Esophagus squamous epithelium (tissue), 4 donors: Measurements from ENCODE around the gene NCBP3.

Experiments
- POLR2A ChIP-seq, 4 donors: fragments of 450-650 bp; IDR thresholded peaks; one replicate each; pipeline ENCODE4 v1.6.1; 2017; ENCODE audit warnings: antibody characterized with exemption in 4 of 4, mild to moderate bottlenecking in 4 of 4, moderate library complexity in 3 of 4
- TF ChIP-seq, protein P1 (sequence below), 6 experiments: fragments of 450-650 bp in 4 of 6; fragments of 200-600 bp in 2 of 6; sonication (generic) in 2 of 6; IDR thresholded peaks; one replicate each; pipeline ENCODE4 v1.5.1; 2016 to 2019; ENCODE audit warnings: antibody characterized with exemption in 6 of 6, mild to moderate bottlenecking in 4 of 6, moderate library complexity in 4 of 6

DNA sequence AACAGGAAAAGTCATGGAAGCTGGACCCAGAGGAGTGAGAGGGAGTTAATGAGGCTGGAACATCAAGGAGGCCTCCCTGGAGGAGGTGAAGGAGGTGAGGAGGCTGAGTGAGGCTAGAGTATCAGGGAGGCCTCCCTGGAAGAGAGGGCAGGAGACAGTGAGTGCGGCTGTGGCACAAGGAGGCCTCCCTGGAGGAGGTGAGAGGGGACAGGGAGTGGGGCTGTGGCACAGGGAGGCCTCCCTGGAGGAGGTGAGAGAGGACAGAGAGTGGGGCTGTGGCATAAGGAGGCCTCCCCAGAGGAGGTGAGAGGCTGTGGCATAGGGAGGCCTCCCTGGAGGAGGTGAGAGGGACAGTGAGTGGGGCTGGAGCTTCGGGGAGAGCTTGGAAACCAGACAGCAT is 41.3 kb upstream of the NCBP3 start:
- TF ChIP-seq, protein P1, sequence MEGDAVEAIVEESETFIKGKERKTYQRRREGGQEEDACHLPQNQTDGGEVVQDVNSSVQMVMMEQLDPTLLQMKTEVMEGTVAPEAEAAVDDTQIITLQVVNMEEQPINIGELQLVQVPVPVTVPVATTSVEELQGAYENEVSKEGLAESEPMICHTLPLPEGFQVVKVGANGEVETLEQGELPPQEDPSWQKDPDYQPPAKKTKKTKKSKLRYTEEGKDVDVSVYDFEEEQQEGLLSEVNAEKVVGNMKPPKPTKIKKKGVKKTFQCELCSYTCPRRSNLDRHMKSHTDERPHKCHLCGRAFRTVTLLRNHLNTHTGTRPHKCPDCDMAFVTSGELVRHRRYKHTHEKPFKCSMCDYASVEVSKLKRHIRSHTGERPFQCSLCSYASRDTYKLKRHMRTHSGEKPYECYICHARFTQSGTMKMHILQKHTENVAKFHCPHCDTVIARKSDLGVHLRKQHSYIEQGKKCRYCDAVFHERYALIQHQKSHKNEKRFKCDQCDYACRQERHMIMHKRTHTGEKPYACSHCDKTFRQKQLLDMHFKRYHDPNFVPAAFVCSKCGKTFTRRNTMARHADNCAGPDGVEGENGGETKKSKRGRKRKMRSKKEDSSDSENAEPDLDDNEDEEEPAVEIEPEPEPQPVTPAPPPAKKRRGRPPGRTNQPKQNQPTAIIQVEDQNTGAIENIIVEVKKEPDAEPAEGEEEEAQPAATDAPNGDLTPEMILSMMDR (IDR thresholded peaks at IDR 0.05) = no peak
- no peak for TF ChIP-seq POLR2A (IDR thresholded peaks at IDR 0.05)
